B cell (primary cell): Measurements from ENCODE around the gene JPH2. TPM values are rescaled to one million over a fixed set of nuclear protein-coding genes. Genes with fewer than 3 reads are reported as not detected.

Source experiments
- ATAC-seq: fragments of 200-7000 bp; cut with Tn5 transposase; one replicate; pipeline ENCODE4 v1.10.0; 2021; ENCODE audit warnings: low read depth, mild to moderate bottlenecking, moderate number of reproducible peaks, moderate library complexity
- CTCF ChIA-PET: fragments of 350-600 bp; sonication (Branson Sonifier 250); formaldehyde crosslinking; loops from one replicate; lab custom pipeline; 2021; ENCODE audit warnings: antibody characterized with exemption, inconsistent platforms; lab: Charles Lee
- POLR2A ChIA-PET: fragments of 350-600 bp; sonication (Branson Sonifier 250); formaldehyde crosslinking; loops from one replicate; lab custom pipeline; 2021; ENCODE audit warnings: antibody characterized with exemption; lab: Charles Lee
- DNase-seq: peaks from one replicate; pipeline ENCODE4 v3.0.0; 2013
- H2AFZ ChIP-seq: 2 replicates; pipeline ENCODE4 v1.6.1; 2012; ENCODE audit warnings: mild to moderate bottlenecking, low read depth, low read length; ENCODE audit not compliant: insufficient read depth, poor library complexity, severe bottlenecking
- H3K27ac ChIP-seq, 2 donors: 1 replicate in 1 of 2; 2 replicates in 1 of 2; pipeline ENCODE4 v1.5.1; 2012 to 2013; ENCODE audit warnings: low read length in 2 of 2, mild to moderate bottlenecking in 2 of 2, moderate library complexity in 1 of 2
- H3K27me3 ChIP-seq, 4 experiments: fragments of 200-600 bp in 1 of 4; sonication (generic) in 1 of 4; replicated peaks in 1 of 4; 1 replicate in 2 of 4; 2 replicates in 2 of 4; pipeline versions ENCODE4 v1.6.1 to v1.7.0; 2013 to 2016; ENCODE audit warnings: low read length in 3 of 4, mild to moderate bottlenecking in 2 of 4, mixed read lengths in 1 of 4, moderate library complexity in 1 of 4; ENCODE audit not compliant: insufficient read depth in 4 of 4, control insufficient read depth in 3 of 4; ENCODE audit errors: control extremely low read depth in 1 of 4
- H3K36me3 ChIP-seq, 2 experiments: replicated peaks in 1 of 2; 1 replicate in 1 of 2; 2 replicates in 1 of 2; pipeline versions ENCODE4 v1.6.1 to v1.7.1; 2013; ENCODE audit warnings: low read length in 1 of 2; ENCODE audit not compliant: insufficient read depth in 2 of 2, control insufficient read depth in 1 of 2; ENCODE audit errors: control extremely low read depth in 1 of 2, extremely low read depth in 1 of 2
- H3K4me1 ChIP-seq, 2 donors: fragments of 200-600 bp in 1 of 2; sonication (generic) in 1 of 2; 1 replicate in 1 of 2; 2 replicates in 1 of 2; pipeline versions ENCODE4 v1.5.1 to v1.6.1; 2013 to 2017; ENCODE audit warnings: low read length in 2 of 2; ENCODE audit not compliant: control insufficient read depth in 2 of 2, insufficient read depth in 2 of 2
- H3K4me2 ChIP-seq: replicated peaks from 2 replicates; pipeline ENCODE3; 2012; ENCODE audit warnings: mild to moderate bottlenecking, low read depth, low read length; ENCODE audit not compliant: poor library complexity, severe bottlenecking
- H3K4me3 ChIP-seq, 5 experiments: fragments of 200-600 bp in 1 of 5; sonication (generic) in 1 of 5; 1 replicate in 3 of 5; 2 replicates in 2 of 5; pipeline versions ENCODE4 v1.5.1 to v1.7.0; 2011 to 2016; ENCODE audit warnings: low read length in 4 of 5, mild to moderate bottlenecking in 4 of 5, low read depth in 2 of 5, control low read depth in 1 of 5, moderate library complexity in 1 of 5; ENCODE audit not compliant: insufficient read depth in 1 of 5; ENCODE audit errors: control extremely low read depth in 1 of 5, extremely low read depth in 1 of 5
- H3K79me2 ChIP-seq: fragments of 200-600 bp; sonication (generic); one replicate; pipeline ENCODE4 v1.6.0; 2016; ENCODE audit warnings: low read length; ENCODE audit not compliant: control insufficient read depth, insufficient read depth
- H3K9ac ChIP-seq: fragments of 200-600 bp; sonication (generic); 2 replicates; pipeline ENCODE4 v1.6.1; 2017; ENCODE audit warnings: mild to moderate bottlenecking, low read length, moderate library complexity
- H3K9me3 ChIP-seq, 3 donors: one replicate each; pipeline versions ENCODE4 v1.6.1 to v1.7.1; 2013; ENCODE audit warnings: low read length in 2 of 3; ENCODE audit not compliant: control insufficient read depth in 2 of 3, insufficient read depth in 1 of 3; ENCODE audit errors: control extremely low read depth in 1 of 3
- H4K20me1 ChIP-seq: 2 replicates; pipeline ENCODE4 v1.6.0; 2012; ENCODE audit warnings: mild to moderate bottlenecking, low read length; ENCODE audit not compliant: insufficient read depth, control insufficient read depth, poor library complexity, severe bottlenecking
- H3K27ac Mint-ChIP-seq: one replicate; pipeline ENCODE4 v1.8.0; 2021; ENCODE audit warnings: mixed read lengths
- H3K27me3 Mint-ChIP-seq: one replicate; pipeline ENCODE4 v1.8.0; 2021; ENCODE audit warnings: mixed read lengths
- H3K4me1 Mint-ChIP-seq: one replicate; pipeline ENCODE4 v1.8.0; 2021; ENCODE audit warnings: mixed read lengths
- H3K4me3 Mint-ChIP-seq: one replicate; pipeline ENCODE4 v1.8.0; 2021; ENCODE audit warnings: mixed read lengths
- H3K9me3 Mint-ChIP-seq: one replicate; pipeline ENCODE4 v1.8.0; 2022; ENCODE audit warnings: mixed read lengths; ENCODE audit not compliant: insufficient read depth
- CTCF ChIP-seq: fragments of 200-600 bp; IDR thresholded peaks from one replicate; pipeline ENCODE4 v1.8.0; 2022; ENCODE audit warnings: antibody characterized with exemption, mild to moderate bottlenecking
- EZH2 ChIP-seq: IDR thresholded peaks from 2 replicates; pipeline ENCODE4 v1.6.1; 2012; ENCODE audit warnings: borderline replicate concordance, low read depth, mild to moderate bottlenecking, moderate library complexity, low read length; ENCODE audit not compliant: insufficient read depth, poor library complexity, severe bottlenecking
- WGBS: methylation state at CpG from one replicate; pipeline ENCODE4 v1.1.5; 2013; ENCODE audit warnings: missing lambda C conversion rate; ENCODE audit not compliant: insufficient coverage; 5-methylcytosine and 5-hydroxymethylcytosine counted together
- intact Hi-C: fragments of 100-400 bp; cut with micrococcal nuclease; formaldehyde crosslinking; loops from one replicate; pipeline ENCODE4 v1.10.0; 2022
- polyA plus RNA-seq: library from polyadenylated mRNA; depleted of rRNA; stranded (reverse); fragments of >200 nt; gene quantifications from 2 replicates; pipeline ENCODE4 v1.2.3, GENCODE V29; 2012
- total RNA-seq, 2 donors: library from RNA; stranded (reverse); fragments of 120-200 nt in 1 of 2; gene quantifications; 1 replicate in 1 of 2; 2 replicates in 1 of 2; pipeline versions ENCODE4 v1.2.3 to v1.2.4, GENCODE V29; 2013 to 2022

The JPH2 gene
- total and polyA plus RNA-seq, 2 donors (not counting 1 experiment from before 2014, with no cell fraction given): 0.10 TPM; not detected in 1

DNA sequence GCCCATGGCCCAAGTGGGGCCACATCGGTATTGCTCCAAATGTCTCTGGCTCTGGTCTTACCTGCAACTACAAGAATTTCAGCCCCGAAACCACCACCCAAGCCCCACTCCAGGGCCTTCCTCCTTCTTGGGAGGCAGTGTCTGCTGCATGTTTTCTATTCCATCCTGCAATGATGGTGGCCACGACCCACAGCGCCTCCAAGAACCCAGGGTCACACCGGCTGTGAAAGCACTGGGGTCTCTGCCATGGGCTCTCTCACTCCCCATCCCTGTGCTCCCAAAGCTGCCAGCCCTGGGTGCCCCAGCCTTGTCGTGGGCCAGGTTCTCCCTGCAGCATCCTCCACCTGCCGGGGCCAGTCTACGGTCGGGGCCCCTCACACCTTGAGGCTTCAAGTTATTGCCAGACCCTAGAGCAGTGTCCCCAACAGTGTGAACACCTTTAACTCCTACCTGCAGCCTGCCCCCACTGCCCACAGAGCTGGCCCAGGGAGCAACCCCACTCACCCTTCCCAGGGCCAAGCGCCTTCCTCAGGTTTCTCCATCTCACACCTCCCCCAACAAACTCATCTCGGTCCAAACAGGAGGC is 115.4 kb downstream of the JPH2 start:
- no peak overlapping the region for H3K27ac ChIP-seq
- H3K4me1 ChIP-seq: peaks cover 24 to 49% of the 10 kb centered on the region in 2 donors
- CTCF ChIA-PET: interaction anchor here (0.6 to 1.4 kb wide), 3 partner anchors 9 to 553 kb away, joined by 3 to 5 read pairs (median 4); no protein-coding TSS in a partner anchor
- Mint-ChIP-seq H3K4me1 (peaks cover 48% of the 10 kb centered on the region), H3K4me3 (peak overlapping the region; percentile 32), H3K27ac (no peak overlapping the region), H3K27me3 (no peaks in the 10 kb centered on the region), H3K9me3 (no peaks in the 10 kb centered on the region)
- H3K27me3 ChIP-seq: peaks cover 0 to 2% (median 0%) of the 10 kb centered on the region in 4 experiments
- no peaks in the 10 kb centered on the region for H3K79me2 ChIP-seq
- H3K36me3 ChIP-seq: no peaks in the 10 kb centered on the region
- no peak overlapping the region for H3K4me2 ChIP-seq
- no peaks in the 10 kb centered on the region for H4K20me1 ChIP-seq
- H3K9ac ChIP-seq: no peak overlapping the region
- ATAC-seq (no peak), DNase-seq (no peak)
- POLR2A ChIA-PET: no interaction called here
- intact Hi-C loops: no loop called here
- H3K9me3 ChIP-seq: peaks cover 0 to 4% (median 0%) of the 10 kb centered on the region in 3 donors
- 93% methylated on average over 10 of the region's 11 CpGs for WGBS
- no peak overlapping the region for H2AFZ ChIP-seq
- no peak overlapping the region for H3K4me3 ChIP-seq
- TF ChIP-seq CTCF (no peak), EZH2 (no peak)

GRCh38 chr20:44071057-44071456 is 115.9 kb downstream of the JPH2 start:
- ChIA-PET POLR2A (no interaction called here), CTCF (interaction anchor here (1.2 kb wide), 1 partner anchor 9 kb away, joined by 6 read pairs; no protein-coding TSS in a partner anchor)
- H2AFZ ChIP-seq: no peak overlapping the region
- intact Hi-C loops: no loop called here
- DNase-seq (no peak), ATAC-seq (no peak)
- H3K79me2 ChIP-seq: no peaks in the 10 kb centered on the region
- Mint-ChIP-seq H3K9me3 (no peaks in the 10 kb centered on the region), H3K27ac (no peak overlapping the region), H3K4me3 (peak overlapping the region; percentile 32), H3K4me1 (peaks cover 48% of the 10 kb centered on the region), H3K27me3 (no peaks in the 10 kb centered on the region)
- no peak overlapping the region for H3K9ac ChIP-seq
- peaks cover 0 to 4% (median 0%) of the 10 kb centered on the region in 3 donors for H3K9me3 ChIP-seq
- no peak overlapping the region for H3K4me3 ChIP-seq
- TF ChIP-seq CTCF (no peak), EZH2 (no peak)
- no peak overlapping the region for H3K27ac ChIP-seq
- H4K20me1 ChIP-seq: no peaks in the 10 kb centered on the region
- peaks cover 0 to 2% (median 0%) of the 10 kb centered on the region in 4 experiments for H3K27me3 ChIP-seq
- H3K36me3 ChIP-seq: no peaks in the 10 kb centered on the region
- H3K4me1 ChIP-seq: peaks cover 24 to 49% of the 10 kb centered on the region in 2 donors
- H3K4me2 ChIP-seq: no peak overlapping the region
- 88% methylated on average over 8 of the region's 10 CpGs for WGBS
